OCI-LY7 (cell line): Measurements from ENCODE around the gene STAT4. TPM values are rescaled to one million over a fixed set of nuclear protein-coding genes. Genes with fewer than 3 reads are reported as not detected.

Experiments used
- BruUV-seq: library from RNA; stranded (reverse); fragments of 400-500 nt; replicated peaks from 2 replicates; lab custom pipeline; 2021; lab: Mats Ljungman, UMichigan
- CTCF ChIA-PET: fragments of 300-600 bp; sonication (Branson Sonifier 250); formaldehyde crosslinking; loops from one replicate; lab custom pipeline; 2022; ENCODE audit warnings: antibody characterized with exemption; ENCODE audit not compliant: unreplicated experiment; lab: Charles Lee
- POLR2A ChIA-PET: fragments of 300-600 bp; sonication (Branson Sonifier 250); formaldehyde crosslinking; loops from one replicate; lab custom pipeline; 2022; ENCODE audit warnings: antibody characterized with exemption; lab: Charles Lee
- DNase-seq: peaks from one replicate; pipeline ENCODE4 v3.0.0-alpha.2; 2015; ENCODE audit warnings: low spot score
- H2AFZ ChIP-seq: fragments of 200-600 bp; sonication (generic), shearing (Covaris generic); 2 replicates; pipeline ENCODE4 v1.6.1; 2014; ENCODE audit warnings: mild to moderate bottlenecking, antibody characterized with exemption, low read length, moderate library complexity
- H3K27ac ChIP-seq: fragments of 200-600 bp; sonication (generic); 2 replicates; pipeline ENCODE4 v1.5.1; 2014; ENCODE audit warnings: mixed run types, low read depth, mild to moderate bottlenecking, moderate library complexity, low read length, inconsistent platforms; ENCODE audit not compliant: poor library complexity, severe bottlenecking
- H3K36me3 ChIP-seq: fragments of 200-600 bp; sonication (generic); 2 replicates; pipeline ENCODE4 v1.6.1; 2014; ENCODE audit warnings: mild to moderate bottlenecking, antibody characterized with exemption, low read length, moderate library complexity, mixed read lengths; ENCODE audit not compliant: insufficient read depth
- H3K4me1 ChIP-seq: fragments of 200-600 bp; sonication (generic); 2 replicates; pipeline ENCODE4 v1.5.1; 2014; ENCODE audit warnings: mild to moderate bottlenecking, low read length; ENCODE audit not compliant: insufficient read depth, poor library complexity, severe bottlenecking
- H3K4me2 ChIP-seq: fragments of 200-600 bp; sonication (generic); 2 replicates; pipeline ENCODE4 v1.6.1; 2014; ENCODE audit warnings: mild to moderate bottlenecking, low read length
- H3K4me3 ChIP-seq: fragments of 200-600 bp; sonication (generic); 2 replicates; pipeline ENCODE4 v1.5.1; 2014; ENCODE audit warnings: mild to moderate bottlenecking, low read depth, low read length; ENCODE audit not compliant: poor library complexity, severe bottlenecking
- H3K79me2 ChIP-seq: fragments of 200-600 bp; sonication (generic); 2 replicates; pipeline ENCODE4 v1.6.1; 2016; ENCODE audit warnings: low read depth, mild to moderate bottlenecking, low read length, moderate library complexity, mixed read lengths; ENCODE audit not compliant: insufficient read depth
- H3K9me2 ChIP-seq: fragments of 200-600 bp; sonication (generic); 2 replicates; pipeline ENCODE4 v1.6.1; 2016; ENCODE audit warnings: mild to moderate bottlenecking, low read length, mixed read lengths; ENCODE audit not compliant: insufficient read depth
- H3K9me3 ChIP-seq: fragments of 200-600 bp; sonication (generic); 2 replicates; pipeline ENCODE4 v1.6.1; 2014; ENCODE audit warnings: mild to moderate bottlenecking, mixed run types, low read length, mixed read lengths
- H4K20me1 ChIP-seq: fragments of 200-600 bp; sonication (generic); 2 replicates; pipeline ENCODE4 v1.6.1; 2014; ENCODE audit warnings: mild to moderate bottlenecking, antibody characterized with exemption, low read length, moderate library complexity, mixed read lengths; ENCODE audit not compliant: insufficient read depth
- EZH2phosphoT487 ChIP-seq: fragments of 200-600 bp; sonication (generic); IDR thresholded peaks from 2 replicates; pipeline ENCODE4 v1.6.1; 2018; ENCODE audit warnings: low read depth, borderline replicate concordance, mild to moderate bottlenecking, mixed run types, antibody characterized with exemption, low read length, moderate library complexity, mixed read lengths
- intact Hi-C: fragments of 100-400 bp; cut with micrococcal nuclease; formaldehyde crosslinking; loops from one replicate; pipeline ENCODE4 v1.10.0; 2022; ENCODE audit not compliant: unreplicated experiment
- total RNA-seq, 2 experiments: library from RNA; depleted of rRNA in 1 of 2; stranded (reverse); fragments of >200 nt in 1 of 2; shearing (Covaris generic) in 1 of 2; gene quantifications; 2 replicates each; pipeline ENCODE4 v1.2.3, GENCODE V29; 2014 to 2022
- TF ChIP-seq, protein P1 (sequence below): fragments of 200-600 bp; sonication (generic); conservative IDR thresholded peaks from 2 replicates; pipeline ENCODE4 v1.5.1; 2014; ENCODE audit warnings: mild to moderate bottlenecking, antibody characterized with exemption, low read length, moderate library complexity, mixed read lengths

STAT4 gene
- total RNA-seq, 2 experiments from 2014 or later: not detected

DNA sequence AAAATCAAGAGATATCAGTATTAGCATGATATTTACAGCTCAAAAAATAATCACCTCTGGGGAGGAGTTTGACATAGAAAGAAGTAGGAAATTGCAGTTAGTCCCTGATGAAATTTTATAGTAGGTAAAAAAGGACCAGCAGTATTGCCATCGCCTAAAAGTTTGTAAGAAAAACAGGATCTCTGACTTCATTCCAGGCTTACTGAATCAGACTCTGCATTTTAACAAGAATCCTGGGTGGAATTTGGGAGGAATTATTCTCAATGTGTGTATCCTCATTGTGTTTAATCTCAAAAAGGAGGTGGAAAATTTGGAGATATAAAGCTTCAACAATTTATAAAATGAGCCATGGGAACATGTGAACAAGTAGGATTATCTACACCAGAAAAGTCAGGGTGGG is 105.7 kb downstream of the STAT4 start:
- intact Hi-C loops: no loop called here
- H2AFZ ChIP-seq: no peak overlapping the region
- no peaks in the 10 kb centered on the region for H3K9me3 ChIP-seq
- H3K36me3 ChIP-seq: no peaks in the 10 kb centered on the region
- DNase-seq: no peak
- ChIA-PET POLR2A (interaction anchor here (0.6 to 0.7 kb wide), 3 partner anchors 43 to 1141 kb away, joined by 3 read pairs; no protein-coding TSS in a partner anchor), CTCF (no interaction called here)
- no peaks in the 10 kb centered on the region for H4K20me1 ChIP-seq
- H3K4me2 ChIP-seq: no peak overlapping the region
- H3K79me2 ChIP-seq: no peaks in the 10 kb centered on the region
- TF ChIP-seq EZH2phosphoT487: no peak
- TF ChIP-seq, protein P1, sequence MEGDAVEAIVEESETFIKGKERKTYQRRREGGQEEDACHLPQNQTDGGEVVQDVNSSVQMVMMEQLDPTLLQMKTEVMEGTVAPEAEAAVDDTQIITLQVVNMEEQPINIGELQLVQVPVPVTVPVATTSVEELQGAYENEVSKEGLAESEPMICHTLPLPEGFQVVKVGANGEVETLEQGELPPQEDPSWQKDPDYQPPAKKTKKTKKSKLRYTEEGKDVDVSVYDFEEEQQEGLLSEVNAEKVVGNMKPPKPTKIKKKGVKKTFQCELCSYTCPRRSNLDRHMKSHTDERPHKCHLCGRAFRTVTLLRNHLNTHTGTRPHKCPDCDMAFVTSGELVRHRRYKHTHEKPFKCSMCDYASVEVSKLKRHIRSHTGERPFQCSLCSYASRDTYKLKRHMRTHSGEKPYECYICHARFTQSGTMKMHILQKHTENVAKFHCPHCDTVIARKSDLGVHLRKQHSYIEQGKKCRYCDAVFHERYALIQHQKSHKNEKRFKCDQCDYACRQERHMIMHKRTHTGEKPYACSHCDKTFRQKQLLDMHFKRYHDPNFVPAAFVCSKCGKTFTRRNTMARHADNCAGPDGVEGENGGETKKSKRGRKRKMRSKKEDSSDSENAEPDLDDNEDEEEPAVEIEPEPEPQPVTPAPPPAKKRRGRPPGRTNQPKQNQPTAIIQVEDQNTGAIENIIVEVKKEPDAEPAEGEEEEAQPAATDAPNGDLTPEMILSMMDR: no peak
- no peak overlapping the region for H3K27ac ChIP-seq
- no peaks in the 10 kb centered on the region for H3K9me2 ChIP-seq
- H3K4me1 ChIP-seq: peaks cover 9% of the 10 kb centered on the region
- BruUV-seq: no TSS peak
- no peak overlapping the region for H3K4me3 ChIP-seq

DNA sequence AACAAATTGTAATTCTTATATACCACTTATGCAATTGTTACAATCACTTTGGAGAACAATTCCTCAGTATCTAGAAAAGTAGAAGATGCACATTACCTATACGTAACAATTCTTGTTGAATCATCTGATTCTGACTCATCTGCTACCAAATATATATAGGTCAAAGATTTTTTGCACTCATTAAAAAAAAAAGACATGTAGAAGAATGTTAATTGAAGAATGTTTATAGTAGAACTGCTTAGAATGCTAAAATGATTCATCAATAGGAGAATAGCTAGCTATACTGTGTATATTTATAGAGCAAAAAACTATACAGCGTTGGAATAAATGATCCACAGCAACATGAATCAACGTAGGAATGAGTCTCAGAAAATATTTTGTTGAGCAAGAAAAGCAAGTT is 107.4 kb downstream of the STAT4 start:
- CTCF ChIA-PET: no interaction called here
- BruUV-seq: no TSS peak
- POLR2A ChIA-PET: no interaction called here
- Histone ChIP-seq H3K79me2 (no peaks in the 10 kb centered on the region), H3K4me1 (peaks cover 6% of the 10 kb centered on the region), H3K4me3 (no peak overlapping the region), H2AFZ (no peak overlapping the region), H3K36me3 (no peaks in the 10 kb centered on the region), H3K4me2 (no peak overlapping the region), H3K9me3 (no peaks in the 10 kb centered on the region), H4K20me1 (no peaks in the 10 kb centered on the region), H3K27ac (no peak overlapping the region), H3K9me2 (no peaks in the 10 kb centered on the region)
- TF ChIP-seq EZH2phosphoT487: no peak
- TF ChIP-seq, protein P1: no peak
- intact Hi-C loops: no loop called here
- DNase-seq: no peak

DNA sequence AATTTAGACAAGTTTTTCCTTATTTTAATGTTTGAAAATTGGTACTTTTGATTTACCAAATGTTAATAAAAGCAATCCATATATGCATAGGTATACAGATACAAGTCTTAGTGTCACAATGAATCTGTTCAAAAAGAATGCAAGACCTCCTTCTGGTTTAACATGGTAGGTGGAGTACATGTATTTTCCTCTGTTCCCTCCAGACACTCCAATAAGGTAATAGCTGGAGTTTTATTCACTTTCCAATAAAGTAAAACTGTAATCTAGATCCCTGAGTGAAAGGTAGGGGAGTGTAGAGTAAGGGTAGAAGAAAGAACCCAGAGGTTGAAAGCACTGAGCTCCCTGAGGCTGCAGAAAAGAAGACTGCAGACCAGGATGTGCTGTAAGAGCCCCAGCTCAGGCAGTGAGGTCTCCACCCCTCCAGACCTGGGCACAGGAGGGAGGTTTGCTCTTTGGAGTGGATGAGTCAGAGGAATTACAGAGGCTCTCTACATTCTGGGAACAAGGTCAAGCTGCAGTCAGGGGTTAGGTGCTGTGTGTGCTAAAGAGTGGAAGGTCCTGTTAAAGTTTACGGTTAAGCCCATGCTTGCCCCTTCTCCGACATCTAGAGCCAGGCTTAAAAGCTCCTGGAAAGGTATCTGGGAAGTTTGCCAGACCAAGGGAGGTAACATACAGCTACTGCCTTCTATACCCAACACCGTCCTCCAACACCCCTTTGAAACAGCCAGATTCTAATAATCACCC is 109.2 kb downstream of the STAT4 start:
- no peak for DNase-seq
- H3K4me2 ChIP-seq: no peak overlapping the region
- no peak for TF ChIP-seq EZH2phosphoT487
- TF ChIP-seq, protein P1: no peak
- no TSS peak for BruUV-seq
- no peaks in the 10 kb centered on the region for H3K9me2 ChIP-seq
- no peaks in the 10 kb centered on the region for H4K20me1 ChIP-seq
- no peaks in the 10 kb centered on the region for H3K9me3 ChIP-seq
- no peak overlapping the region for H2AFZ ChIP-seq
- peaks cover 6% of the 10 kb centered on the region for H3K4me1 ChIP-seq
- H3K27ac ChIP-seq: no peak overlapping the region
- H3K4me3 ChIP-seq: no peak overlapping the region
- no peaks in the 10 kb centered on the region for H3K79me2 ChIP-seq
- ChIA-PET POLR2A (interaction anchor here (1.0 kb wide), 1 partner anchor 10 kb away, joined by 3 read pairs; no protein-coding TSS in a partner anchor), CTCF (interaction anchor here (0.5 kb wide), 1 partner anchor 186 kb away, joined by 3 read pairs; no protein-coding TSS in a partner anchor)
- intact Hi-C loops: no loop called here
- no peaks in the 10 kb centered on the region for H3K36me3 ChIP-seq
